Breast epithelium (tissue), 4 donors: ENCODE data around the gene MICOS13. TPM values are rescaled to one million over a fixed set of nuclear protein-coding genes. Genes with fewer than 3 reads are reported as not detected.

Source experiments
- DNase-seq, 2 donors: peaks; one replicate each; pipeline ENCODE4 v3.0.0-alpha.2; 2019; ENCODE audit warnings: low spot score in 2 of 2
- H3K27ac ChIP-seq, 2 donors: fragments of 200-600 bp; sonication (generic) in 1 of 2; one replicate each; pipeline ENCODE4 v1.5.1; 2016 to 2019; ENCODE audit warnings: mild to moderate bottlenecking in 1 of 2
- H3K27me3 ChIP-seq, 2 donors: fragments of 200-600 bp; sonication (generic) in 1 of 2; one replicate each; pipeline versions ENCODE4 v1.5.1 to v1.6.0; 2017 to 2019; ENCODE audit warnings: control low read depth in 1 of 2, mild to moderate bottlenecking in 1 of 2
- H3K36me3 ChIP-seq: fragments of 200-600 bp; one replicate; pipeline ENCODE4 v1.5.1; 2019
- H3K4me1 ChIP-seq, 2 donors: fragments of 200-600 bp; sonication (generic); one replicate each; pipeline ENCODE4 v1.5.1; 2016 to 2019; ENCODE audit warnings: control low read depth in 1 of 2
- H3K4me3 ChIP-seq, 3 donors: fragments of 200-600 bp; sonication (generic); 1 replicate in 2 of 3; 2 replicates in 1 of 3; pipeline ENCODE4 v1.5.1; 2016 to 2019; ENCODE audit warnings: mild to moderate bottlenecking in 3 of 3, moderate library complexity in 2 of 3
- H3K9me3 ChIP-seq, 2 donors: fragments of 200-600 bp; sonication (generic) in 1 of 2; one replicate each; pipeline ENCODE4 v1.5.1; 2016 to 2019; ENCODE audit warnings: control low read depth in 1 of 2
- CTCF ChIP-seq, 3 donors: fragments of 450-650 bp; IDR thresholded peaks; one replicate each; pipeline ENCODE4 v1.5.1; 2016 to 2017; ENCODE audit warnings: antibody characterized with exemption in 3 of 3, mild to moderate bottlenecking in 3 of 3, moderate library complexity in 3 of 3
- POLR2A ChIP-seq: fragments of 450-650 bp; IDR thresholded peaks from one replicate; pipeline ENCODE4 v1.6.1; 2016; ENCODE audit warnings: antibody characterized with exemption, mild to moderate bottlenecking, moderate library complexity
- POLR2AphosphoS5 ChIP-seq, 3 donors: sonication (generic); formaldehyde crosslinking; IDR thresholded peaks; one replicate each; pipeline ENCODE4 v1.6.1; 2017; ENCODE audit warnings: antibody characterized with exemption in 3 of 3
- intact Hi-C: fragments of 100-400 bp; cut with DNase I; formaldehyde crosslinking; loops from one replicate; pipeline ENCODE4 v1.15.1; 2023; ENCODE audit warnings: low total_unique reads
- total RNA-seq, 3 donors: library from RNA; depleted of rRNA; stranded (reverse); fragments of >200 nt; gene quantifications; one replicate each; pipeline ENCODE4 v1.1.0, GENCODE V29; 2016

MICOS13 gene
- total RNA-seq, 3 donors from 2014 or later: 29.4 to 49.5 (median 44.3) TPM

- intact Hi-C loops: no loop called here
Observed at GRCh38 chr19:5655412-5655811, 24.9 kb downstream of the MICOS13 start.

GRCh38 chr19:5654931-5655330 lies 25.4 kb downstream of the MICOS13 start:
- H3K27ac ChIP-seq: no peak overlapping the region
- no peak for DNase-seq

More at GRCh38 chr19:5655412-5655811, 24.9 kb downstream of the MICOS13 start:
- Histone ChIP-seq H3K9me3 (no peaks in the 10 kb centered on the region), H3K27me3 (no peaks in the 10 kb centered on the region), H3K27ac (no peak overlapping the region), H3K36me3 (peaks cover 9% of the 10 kb centered on the region), H3K4me1 (no peaks in the 10 kb centered on the region), H3K4me3 (no peak overlapping the region)
- TF ChIP-seq POLR2AphosphoS5 (IDR thresholded peaks at IDR 0.05) (no peak), POLR2A (no peak), CTCF (IDR thresholded peaks at IDR 0.05) (no peak)
- DNase-seq: no peak

GRCh38 chr19:5652261-5652660 lies 28.1 kb downstream of the MICOS13 start:
- H3K36me3 ChIP-seq: peaks cover 8% of the 10 kb centered on the region
- no peak overlapping the region for H3K4me3 ChIP-seq
- H3K4me1 ChIP-seq: no peaks in the 10 kb centered on the region
- no peak for DNase-seq
- no peaks in the 10 kb centered on the region for H3K27me3 ChIP-seq
- no peak for TF ChIP-seq POLR2A
- intact Hi-C loops: no loop called here
- no peak overlapping the region for H3K27ac ChIP-seq
- H3K9me3 ChIP-seq: no peaks in the 10 kb centered on the region

More at GRCh38 chr19:5654931-5655330, 25.4 kb downstream of the MICOS13 start:
- TF ChIP-seq CTCF (IDR thresholded peaks at IDR 0.05) (no peak), POLR2AphosphoS5 (IDR thresholded peaks at IDR 0.05) (no peak), POLR2A (no peak)
- H3K9me3 ChIP-seq: no peaks in the 10 kb centered on the region
- H3K36me3 ChIP-seq: peaks cover 9% of the 10 kb centered on the region
- no peaks in the 10 kb centered on the region for H3K4me1 ChIP-seq
- intact Hi-C loops: no loop called here
- no peak overlapping the region for H3K4me3 ChIP-seq
- H3K27me3 ChIP-seq: no peaks in the 10 kb centered on the region

GRCh38 chr19:5651361-5651760 lies 29.0 kb downstream of the MICOS13 start:
- intact Hi-C loops: loop anchor here (1.0 kb wide), 1 partner anchor 24 kb away; no protein-coding TSS in a partner anchor
- TF ChIP-seq POLR2A (no peak), POLR2AphosphoS5 (IDR thresholded peaks at IDR 0.05) (no peak), CTCF (IDR thresholded peaks at IDR 0.05) (no peak)
- Histone ChIP-seq H3K27me3 (no peaks in the 10 kb centered on the region), H3K36me3 (peaks cover 5% of the 10 kb centered on the region), H3K27ac (no peak overlapping the region), H3K9me3 (no peaks in the 10 kb centered on the region), H3K4me1 (no peaks in the 10 kb centered on the region), H3K4me3 (no peak overlapping the region)
- DNase-seq: no peak

GRCh38 chr19:5648464-5648863 lies 31.9 kb downstream of the MICOS13 start:
- TF ChIP-seq POLR2AphosphoS5 (IDR thresholded peaks at IDR 0.05): no peak
- no peak for TF ChIP-seq POLR2A
- no peak for TF ChIP-seq CTCF (IDR thresholded peaks at IDR 0.05)
- DNase-seq: no peak
- Histone ChIP-seq H3K36me3 (no peaks in the 10 kb centered on the region), H3K9me3 (no peaks in the 10 kb centered on the region), H3K4me3 (no peak overlapping the region), H3K27me3 (no peaks in the 10 kb centered on the region), H3K27ac (no peak overlapping the region), H3K4me1 (no peaks in the 10 kb centered on the region)
- intact Hi-C loops: no loop called here

GRCh38 chr19:5646703-5647102 lies 33.6 kb downstream of the MICOS13 start:
- Histone ChIP-seq H3K4me1 (no peaks in the 10 kb centered on the region), H3K4me3 (no peak overlapping the region), H3K27ac (no peak overlapping the region), H3K36me3 (no peaks in the 10 kb centered on the region), H3K27me3 (no peaks in the 10 kb centered on the region), H3K9me3 (no peaks in the 10 kb centered on the region)
- intact Hi-C loops: no loop called here
- DNase-seq: no peak
- TF ChIP-seq CTCF (IDR thresholded peaks at IDR 0.05) (no peak), POLR2AphosphoS5 (IDR thresholded peaks at IDR 0.05) (no peak), POLR2A (no peak)
